KOPT-K1 (cell line): Measurements from ENCODE around the gene HOTAIR.

Experiments
- H3K27ac ChIP-seq: fragments of 200-600 bp; sonication (generic); 2 replicates; pipeline ENCODE4 v1.5.1; 2016; ENCODE audit warnings: antibody characterized with exemption, mild to moderate bottlenecking, low read depth, low read length; ENCODE audit not compliant: poor library complexity, severe bottlenecking
- H3K36me3 ChIP-seq: fragments of 200-600 bp; sonication (generic); 2 replicates; pipeline ENCODE4 v1.5.1; 2017; ENCODE audit warnings: antibody characterized with exemption, mild to moderate bottlenecking, low read length, moderate library complexity; ENCODE audit not compliant: insufficient read depth
- H3K9me3 ChIP-seq: fragments of 200-600 bp; sonication (generic); 2 replicates; pipeline ENCODE4 v1.5.1; 2017; ENCODE audit warnings: antibody characterized with exemption, low read length, mild to moderate bottlenecking; ENCODE audit not compliant: insufficient read depth, poor library complexity, severe bottlenecking

Gene HOTAIR

DNA sequence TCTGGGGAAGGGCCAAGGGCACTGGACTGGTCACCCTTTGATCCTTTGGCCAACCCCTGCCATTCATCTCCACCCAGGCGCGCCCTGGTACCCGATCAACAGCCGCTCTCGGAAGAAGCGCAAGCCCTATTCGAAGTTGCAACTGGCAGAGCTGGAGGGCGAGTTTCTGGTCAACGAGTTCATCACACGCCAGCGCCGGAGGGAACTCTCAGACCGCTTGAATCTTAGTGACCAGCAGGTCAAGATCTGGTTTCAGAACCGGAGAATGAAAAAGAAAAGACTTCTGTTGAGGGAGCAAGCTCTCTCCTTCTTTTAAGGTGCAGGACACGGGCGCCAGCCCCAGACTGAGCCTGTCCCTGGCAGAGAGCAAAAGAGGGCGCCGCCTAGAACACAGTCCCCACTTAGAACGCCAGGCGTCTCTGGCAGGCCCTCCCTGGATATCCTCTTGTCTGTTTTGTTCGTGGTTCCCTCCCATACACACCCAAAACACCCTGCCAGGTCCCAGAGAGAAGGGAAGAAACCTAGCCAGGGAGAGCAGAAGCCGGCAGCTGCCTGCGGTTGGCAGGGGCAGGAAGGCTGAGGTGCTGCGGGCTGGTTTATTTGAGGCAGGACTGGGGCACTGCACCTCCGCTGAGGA lies 18.4 kb downstream of the HOTAIR start:
- Histone ChIP-seq H3K27ac (no peak overlapping the region), H3K36me3 (no peaks in the 10 kb centered on the region), H3K9me3 (no peaks in the 10 kb centered on the region)

- no peaks in the 10 kb centered on the region for H3K36me3 ChIP-seq
- H3K9me3 ChIP-seq = no peaks in the 10 kb centered on the region
- no peak overlapping the region for H3K27ac ChIP-seq
Measured at GRCh38 chr12:53955776-53956250, 18.9 kb downstream of the HOTAIR start.

- H3K9me3 ChIP-seq = no peaks in the 10 kb centered on the region
- H3K27ac ChIP-seq = no peak overlapping the region
- no peaks in the 10 kb centered on the region for H3K36me3 ChIP-seq
Measured at GRCh38 chr12:53955036-53955775, 19.5 kb downstream of the HOTAIR start.

- Histone ChIP-seq H3K9me3 (no peaks in the 10 kb centered on the region), H3K27ac (no peak within 1 kb of the TSS), H3K36me3 (no peaks in the 10 kb centered on the region)
Measured at GRCh38 chr12:53954694-53955035, 20.1 kb downstream of the HOTAIR start, which contains the start of gene HOXC12. HOXC12 (plus strand) TSS chr12:53954903; CDS start chr12:53954930, 27 bp downstream.

DNA sequence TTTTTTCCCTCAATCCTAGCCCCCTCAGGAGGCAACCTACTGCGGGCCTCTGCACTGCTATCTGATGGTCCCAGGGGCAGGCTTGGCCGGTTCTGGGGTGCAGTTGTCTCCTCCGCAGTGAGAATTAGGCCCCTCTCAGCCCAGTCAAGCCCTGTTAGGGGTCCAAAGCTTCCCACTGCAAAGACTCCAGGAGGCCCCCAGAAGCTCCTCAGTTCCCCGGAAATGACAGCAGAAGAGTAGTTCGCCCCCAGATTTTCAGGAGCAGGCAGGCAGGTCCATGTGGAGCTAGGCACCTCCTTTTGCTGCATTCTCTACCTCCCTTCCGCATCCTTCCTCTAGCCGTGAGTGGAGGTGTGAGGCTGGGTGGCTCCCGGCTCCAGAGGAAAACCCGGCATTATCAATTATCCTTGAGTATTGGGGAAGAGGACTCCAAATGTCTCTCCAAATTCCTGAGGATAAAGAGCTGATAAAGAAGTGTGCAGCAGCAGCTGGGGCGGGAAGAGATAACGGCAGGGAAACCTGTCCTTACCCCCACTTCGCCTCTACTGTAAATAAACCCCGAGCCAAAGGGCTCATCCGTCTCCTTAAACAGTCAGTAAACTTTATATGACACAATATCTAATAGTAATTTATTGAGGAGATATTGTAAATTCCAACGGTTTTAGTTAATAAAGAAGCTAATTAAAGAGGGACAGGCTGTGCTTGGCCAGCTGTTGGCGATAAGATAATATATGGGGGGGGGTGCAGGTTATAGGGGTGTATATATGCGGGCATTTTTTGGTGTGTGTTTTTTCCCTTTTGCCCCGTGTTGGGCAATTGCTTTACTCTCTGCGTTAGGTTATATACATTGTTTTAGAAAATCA lies 20.7 kb downstream of the HOTAIR start:
- H3K9me3 ChIP-seq = peaks cover 4% of the 10 kb centered on the region
- no peaks in the 10 kb centered on the region for H3K36me3 ChIP-seq
- no peak overlapping the region for H3K27ac ChIP-seq

DNA sequence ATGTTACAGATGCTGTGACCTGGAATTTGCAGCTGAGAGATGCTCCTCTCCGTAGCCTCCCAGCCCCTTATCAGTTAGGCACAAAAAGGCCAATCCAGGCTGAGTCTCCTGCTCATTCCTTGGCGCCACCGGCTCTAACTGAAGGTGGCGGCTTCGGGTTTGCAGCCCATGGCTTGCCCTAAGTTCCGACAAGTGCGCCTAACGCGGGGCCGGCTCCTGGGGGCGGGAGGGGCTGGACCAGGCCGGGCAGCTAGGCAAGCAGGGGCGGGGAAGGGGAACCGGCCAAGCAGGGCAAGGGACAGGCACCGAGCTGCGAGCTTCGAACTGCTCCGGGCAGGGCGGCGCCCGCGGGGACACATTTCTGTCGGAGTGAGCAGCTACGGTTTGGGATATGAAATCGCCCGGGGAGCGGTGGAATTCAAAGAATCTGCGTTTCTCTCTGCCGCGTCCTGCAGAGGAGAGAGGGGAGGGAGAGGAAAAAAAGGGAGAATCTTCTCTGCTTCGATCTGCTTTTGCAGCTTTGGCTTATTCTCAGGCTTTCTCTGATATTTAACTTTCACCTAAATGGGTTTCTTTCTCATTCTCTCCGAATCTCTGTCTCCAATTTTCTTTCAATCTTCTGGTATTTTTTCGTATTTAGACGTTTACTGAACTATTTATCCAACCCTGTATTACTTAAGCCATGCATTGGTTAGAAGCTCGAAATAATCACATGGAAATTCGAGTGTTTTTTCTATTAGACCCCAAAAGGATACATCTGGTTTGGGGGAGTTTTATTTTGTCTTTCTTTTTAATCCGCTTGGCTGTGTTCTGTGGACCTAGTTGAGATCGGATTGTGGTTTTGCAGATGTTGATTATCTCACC lies 21.7 kb downstream of the HOTAIR start:
- no peak overlapping the region for H3K27ac ChIP-seq
- H3K36me3 ChIP-seq = no peaks in the 10 kb centered on the region
- H3K9me3 ChIP-seq = peaks cover 4% of the 10 kb centered on the region

- Histone ChIP-seq H3K36me3 (no peaks in the 10 kb centered on the region), H3K27ac (no peak overlapping the region), H3K9me3 (peaks cover 4% of the 10 kb centered on the region)
Measured at GRCh38 chr12:53952335-53952694, 22.4 kb downstream of the HOTAIR start.

DNA sequence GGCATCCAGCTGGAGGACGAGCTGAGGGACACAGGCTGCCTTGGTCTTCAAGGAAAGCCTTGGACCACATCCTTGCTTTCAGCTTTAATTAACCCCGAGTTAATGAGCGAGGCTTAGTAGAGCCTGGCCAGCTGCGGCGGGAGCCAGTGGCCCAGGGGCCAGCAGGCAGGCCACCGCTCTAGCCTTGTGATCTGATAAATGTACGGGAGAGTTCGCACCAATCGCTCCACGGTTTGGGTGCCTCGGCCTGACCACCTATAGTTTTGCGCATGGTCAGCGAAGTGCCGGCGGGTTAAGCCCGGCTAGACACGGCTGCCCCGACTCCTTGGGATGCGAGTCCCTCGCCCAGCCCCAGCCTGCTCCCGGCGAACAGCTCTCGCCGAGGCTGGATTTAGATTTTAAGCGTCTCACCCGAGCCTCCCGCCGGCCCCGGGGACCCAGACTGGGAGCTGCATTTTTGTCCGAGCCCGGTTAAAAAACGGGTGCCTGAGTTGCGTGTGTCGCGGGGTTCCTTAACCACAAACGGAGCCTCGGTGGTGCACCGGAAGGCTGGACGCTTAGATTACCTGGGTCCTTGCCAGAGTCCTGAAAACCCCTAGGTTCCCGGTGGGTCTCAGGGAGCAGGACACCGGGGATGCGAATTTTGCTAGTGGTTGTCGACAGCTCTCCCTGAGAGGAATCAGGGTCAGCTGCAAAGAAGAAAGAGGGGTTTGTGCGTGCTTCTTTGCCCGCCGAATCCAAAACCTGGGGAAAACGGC lies 23.0 kb downstream of the HOTAIR start:
- H3K36me3 ChIP-seq = no peaks in the 10 kb centered on the region
- H3K9me3 ChIP-seq = peaks cover 4% of the 10 kb centered on the region
- no peak overlapping the region for H3K27ac ChIP-seq

DNA sequence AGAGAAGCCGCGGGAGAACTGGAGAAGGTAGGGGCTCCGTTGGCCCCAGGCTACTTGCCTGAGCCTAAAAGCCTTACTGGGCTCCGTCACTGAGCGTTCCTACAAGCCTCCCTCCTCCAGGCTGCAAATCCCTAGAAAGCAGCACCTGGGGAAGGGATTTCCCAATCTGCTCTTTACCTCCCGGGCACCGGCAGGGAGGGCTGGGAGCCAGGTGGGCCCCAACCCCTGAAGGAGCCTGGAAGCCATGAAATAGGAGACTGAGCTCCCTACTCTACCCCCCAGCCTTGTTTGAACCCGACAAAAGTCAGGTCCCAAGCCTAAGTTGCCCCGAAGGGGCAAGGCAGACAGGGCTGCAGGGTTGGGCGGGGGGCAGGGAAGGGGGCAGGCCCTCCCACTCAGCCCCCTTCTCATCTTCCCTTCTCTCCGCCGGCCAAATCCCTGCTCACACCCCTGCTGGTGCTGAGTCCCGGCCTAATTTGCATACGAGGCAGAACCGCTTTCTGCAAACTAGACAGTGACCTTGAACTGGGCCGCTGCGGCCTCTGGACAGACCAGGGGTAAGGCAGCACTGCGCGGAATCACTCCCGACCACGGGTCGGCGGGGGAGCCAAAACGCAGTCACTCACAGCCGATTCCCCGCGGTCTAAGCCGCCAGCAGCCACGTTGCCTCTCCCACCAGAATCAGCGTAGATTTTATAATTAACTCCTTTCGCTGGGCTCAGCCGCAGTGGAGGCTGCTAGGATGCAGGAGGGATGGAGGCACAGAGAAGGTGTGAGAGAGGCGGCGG lies 23.8 kb downstream of the HOTAIR start:
- Histone ChIP-seq H3K9me3 (peaks cover 4% of the 10 kb centered on the region), H3K27ac (no peak overlapping the region), H3K36me3 (no peaks in the 10 kb centered on the region)

- Histone ChIP-seq H3K36me3 (no peaks in the 10 kb centered on the region), H3K9me3 (peaks cover 4% of the 10 kb centered on the region), H3K27ac (no peak overlapping the region)
Measured at GRCh38 chr12:53950437-53950773, 24.3 kb downstream of the HOTAIR start.

DNA sequence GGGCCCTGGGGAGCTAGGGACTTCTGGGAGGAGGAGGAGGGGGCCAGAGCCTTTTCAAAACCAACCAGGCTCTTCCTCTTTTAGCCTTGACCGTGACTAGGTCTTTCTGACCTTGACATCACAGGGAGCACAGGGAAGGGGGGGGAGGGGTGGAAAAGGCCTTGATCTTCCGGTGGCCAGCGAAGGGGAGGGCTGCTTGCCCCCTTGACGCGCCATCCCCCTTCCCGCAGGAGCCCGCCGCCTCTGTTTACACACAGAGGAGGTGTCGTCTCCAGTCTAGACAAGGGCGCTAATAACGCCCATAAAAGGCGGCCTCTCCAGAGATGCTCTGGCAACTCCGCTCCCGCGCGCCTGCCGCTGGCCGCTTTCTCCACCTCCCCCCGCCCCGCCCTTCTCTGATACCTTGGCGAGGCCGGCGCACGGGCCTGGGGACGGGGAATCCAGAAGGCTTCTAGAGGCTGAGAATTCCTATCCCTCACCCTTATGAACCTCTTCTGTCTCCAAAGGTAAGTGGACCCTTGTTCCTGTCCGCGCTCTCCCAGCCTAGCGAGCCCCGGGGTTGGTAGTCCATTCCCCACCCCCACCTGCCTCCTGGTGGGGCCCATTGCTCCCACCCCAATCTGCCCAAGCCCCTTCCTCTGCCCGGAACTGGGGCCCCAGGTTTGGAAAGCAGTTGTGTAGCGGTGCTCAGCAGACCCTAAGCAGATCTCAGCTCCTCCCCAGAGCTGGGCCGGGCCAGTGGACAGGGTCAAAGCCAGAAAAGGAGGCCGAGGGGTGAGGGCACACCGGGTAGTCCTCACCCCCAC lies 24.9 kb downstream of the HOTAIR start:
- no peaks in the 10 kb centered on the region for H3K36me3 ChIP-seq
- H3K9me3 ChIP-seq = peaks cover 4% of the 10 kb centered on the region
- no peak overlapping the region for H3K27ac ChIP-seq

GRCh38 chr12:53948650-53949593 lies 25.8 kb downstream of the HOTAIR start:
- no peak overlapping the region for H3K27ac ChIP-seq
- peaks cover 4% of the 10 kb centered on the region for H3K9me3 ChIP-seq
- no peaks in the 10 kb centered on the region for H3K36me3 ChIP-seq
